ENCODE results near the gene APP. TPM values are rescaled to one million over a fixed set of nuclear protein-coding genes. Genes with fewer than 3 reads are reported as not detected.

Gene APP
- total and polyA plus RNA-seq, 3 donors from 2014 or later = 390 to 670 (median 409) TPM

- 94 to 97% methylated on average over 6 of the region's 6 CpGs for WGBS, 2 donors
- Histone ChIP-seq H3K9me3 (no peaks in the 10 kb centered on the region), H3K27me3 (no peaks in the 10 kb centered on the region), H3K4me3 (no peak overlapping the region), H3K27ac (no peak overlapping the region), H3K4me1 (no peaks in the 10 kb centered on the region), H3K36me3 (ENCODE audit: low read depth, missing control alignments) (no peaks in the 10 kb centered on the region)
- TF ChIP-seq POLR2A (IDR thresholded peaks at IDR 0.05) (no peak), CTCF (IDR thresholded peaks at IDR 0.05) (no peak)
- no peak for DNase-seq
- intact Hi-C loops (cut with DNase I; ENCODE audit: low total_unique reads) = no loop called here
Measured at GRCh38 chr21:26080211-26080610, 90.4 kb downstream of the APP start.

GRCh38 chr21:26079366-26079765 lies 91.2 kb downstream of the APP start:
- no peaks in the 10 kb centered on the region for H3K4me1 ChIP-seq
- no peaks in the 10 kb centered on the region for H3K27me3 ChIP-seq
- H3K27ac ChIP-seq = no peak overlapping the region
- H3K9me3 ChIP-seq = no peaks in the 10 kb centered on the region
- TF ChIP-seq CTCF (IDR thresholded peaks at IDR 0.05) (no peak), POLR2A (IDR thresholded peaks at IDR 0.05) (no peak)
- H3K36me3 ChIP-seq (ENCODE audit: low read depth, missing control alignments) = no peaks in the 10 kb centered on the region
- intact Hi-C loops (cut with DNase I; ENCODE audit: low total_unique reads) = no loop called here
- no peak overlapping the region for H3K4me3 ChIP-seq
- WGBS, 2 donors = 82 to 88% methylated on average over 4 of the region's 4 CpGs
- DNase-seq = no peak

GRCh38 chr21:26077521-26077920 lies 93.0 kb downstream of the APP start:
- 83 to 84% methylated on average over 7 of the region's 7 CpGs for WGBS, 2 donors
- Histone ChIP-seq H3K9me3 (no peaks in the 10 kb centered on the region), H3K27me3 (no peaks in the 10 kb centered on the region), H3K4me1 (no peaks in the 10 kb centered on the region), H3K4me3 (no peak overlapping the region), H3K36me3 (ENCODE audit: low read depth, missing control alignments) (no peaks in the 10 kb centered on the region), H3K27ac (no peak overlapping the region)
- intact Hi-C loops (cut with DNase I; ENCODE audit: low total_unique reads) = no loop called here
- no peak for TF ChIP-seq POLR2A (IDR thresholded peaks at IDR 0.05)
- no peak for TF ChIP-seq CTCF (IDR thresholded peaks at IDR 0.05)
- no peak for DNase-seq

- no peaks in the 10 kb centered on the region for H3K9me3 ChIP-seq
- no peak overlapping the region for H3K27ac ChIP-seq
- TF ChIP-seq POLR2A (IDR thresholded peaks at IDR 0.05) (no peak), CTCF (IDR thresholded peaks at IDR 0.05) (no peak)
- no peak overlapping the region for H3K4me3 ChIP-seq
- intact Hi-C loops (cut with DNase I; ENCODE audit: low total_unique reads) = no loop called here
- no peak for DNase-seq
- no peaks in the 10 kb centered on the region for H3K27me3 ChIP-seq
- H3K36me3 ChIP-seq (ENCODE audit: low read depth, missing control alignments) = no peaks in the 10 kb centered on the region
- 92% methylated on average over 9 of the region's 9 CpGs for WGBS, 2 donors
- H3K4me1 ChIP-seq = peaks cover 5% of the 10 kb centered on the region
Measured at GRCh38 chr21:26072666-26073615, 97.6 kb downstream of the APP start.
